Glutamatergic neuron (in vitro differentiated cells): ENCODE measurements around the gene CDK19. TPM values are rescaled to one million over a fixed set of nuclear protein-coding genes. Genes with fewer than 3 reads are reported as not detected.
"Not testable (repeated sequence)": the region's sequence is repeated elsewhere in the genome, so short reads cannot be mapped to it uniquely, and the experiment has no call there.

Experiments
- DNase-seq: peaks from one replicate; pipeline ENCODE4 v3.0.0; 2022
- H3K27ac Mint-ChIP-seq: one replicate; pipeline ENCODE4 v1.8.0; 2020; ENCODE audit warnings: mild to moderate bottlenecking, mixed read lengths, inconsistent platforms; ENCODE audit not compliant: unreplicated experiment
- H3K27me3 Mint-ChIP-seq: one replicate; pipeline ENCODE4 v1.8.0; 2020; ENCODE audit warnings: mild to moderate bottlenecking, moderate library complexity, mixed read lengths, inconsistent platforms; ENCODE audit not compliant: unreplicated experiment
- H3K36me3 Mint-ChIP-seq: one replicate; pipeline ENCODE4 v1.8.0; 2020; ENCODE audit warnings: mild to moderate bottlenecking, mixed read lengths, inconsistent platforms; ENCODE audit not compliant: unreplicated experiment
- H3K4me1 Mint-ChIP-seq: one replicate; pipeline ENCODE4 v1.8.0; 2020; ENCODE audit warnings: mild to moderate bottlenecking, low read depth, mixed read lengths, inconsistent platforms; ENCODE audit not compliant: unreplicated experiment
- H3K4me3 Mint-ChIP-seq: one replicate; pipeline ENCODE4 v1.8.0; 2020; ENCODE audit warnings: mild to moderate bottlenecking, mixed read lengths, inconsistent platforms; ENCODE audit not compliant: unreplicated experiment
- H3K9me3 Mint-ChIP-seq: one replicate; pipeline ENCODE4 v1.8.0; 2020; ENCODE audit warnings: mild to moderate bottlenecking, moderate library complexity, mixed read lengths, inconsistent platforms; ENCODE audit not compliant: unreplicated experiment
- CTCF ChIP-seq: fragments of 200-600 bp; sonication (generic); IDR thresholded peaks from one replicate; pipeline ENCODE4 v1.5.0; 2021; ENCODE audit not compliant: partially characterized antibody, unreplicated experiment
- total RNA-seq: library from RNA; stranded (reverse); fragmentation: NEBNext Ultra II Directional; extraction: Animal tissue kit (Norgen Biotek cat#: 25700); gene quantifications from one replicate; pipeline ENCODE4 v1.2.1, GENCODE V29; 2021; ENCODE audit not compliant: unreplicated experiment

Gene CDK19
- total RNA-seq, 1 donor from 2014 or later: 20.8 TPM

- Mint-ChIP-seq H3K36me3 (no peaks in the 10 kb centered on the region), H3K4me3 (no peak overlapping the region), H3K27me3 (no peaks in the 10 kb centered on the region), H3K4me1 (peaks cover 3% of the 10 kb centered on the region), H3K9me3 (no peaks in the 10 kb centered on the region), H3K27ac (no peak overlapping the region)
- TF ChIP-seq CTCF: no peak
- DNase-seq: no peak
These were observed 225.3 kb downstream of the CDK19 start for GRCh38 chr6:110589865-110590513.

- no peak for DNase-seq
- H3K27me3 Mint-ChIP-seq: no peaks in the 10 kb centered on the region
- no peak overlapping the region for H3K4me3 Mint-ChIP-seq
- H3K4me1 Mint-ChIP-seq: no peaks in the 10 kb centered on the region
- TF ChIP-seq CTCF: no peak
- H3K27ac Mint-ChIP-seq: no peak overlapping the region
- H3K9me3 Mint-ChIP-seq: no peaks in the 10 kb centered on the region
- no peaks in the 10 kb centered on the region for H3K36me3 Mint-ChIP-seq
These were observed 227.9 kb downstream of the CDK19 start for GRCh38 chr6:110587328-110587727.

GRCh38 chr6:110581679-110582078 lies 233.6 kb downstream of the CDK19 start:
- Mint-ChIP-seq H3K9me3 (no peaks in the 10 kb centered on the region), H3K4me1 (no peaks in the 10 kb centered on the region), H3K4me3 (no peak overlapping the region), H3K36me3 (no peaks in the 10 kb centered on the region), H3K27me3 (no peaks in the 10 kb centered on the region), H3K27ac (no peak overlapping the region)
- no peak for DNase-seq
- TF ChIP-seq CTCF: no peak

DNA sequence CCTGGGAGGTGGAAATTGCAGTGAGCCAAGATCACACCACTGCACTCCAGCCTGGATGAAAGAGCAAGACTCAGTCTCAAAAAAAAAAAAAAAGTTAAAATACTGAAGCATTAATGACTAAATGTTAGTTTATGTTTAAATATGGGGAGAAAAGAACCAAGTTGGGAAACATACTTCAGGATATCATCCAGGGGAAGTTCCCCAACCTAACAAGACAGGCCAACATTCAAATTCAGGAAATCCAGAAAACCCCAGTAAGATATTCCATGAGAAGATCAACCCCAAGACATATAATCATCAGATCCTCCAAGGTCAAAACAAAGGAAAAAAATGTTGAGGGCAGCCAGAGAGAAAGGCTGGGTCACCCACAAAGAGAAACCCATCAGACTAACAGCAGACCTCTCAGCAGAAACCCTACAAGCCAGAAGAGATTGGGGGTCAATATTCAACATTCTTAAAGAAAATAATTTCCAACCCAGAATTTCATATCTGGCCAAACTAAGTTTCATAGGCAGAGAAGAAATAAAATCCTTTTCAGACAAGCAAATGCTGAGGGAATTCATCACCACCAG lies 237.6 kb downstream of the CDK19 start:
- H3K27ac Mint-ChIP-seq, H3K4me3 Mint-ChIP-seq, H3K27me3 Mint-ChIP-seq, H3K9me3 Mint-ChIP-seq, H3K36me3 Mint-ChIP-seq, H3K4me1 Mint-ChIP-seq, DNase-seq: not testable (repeated sequence)

- H3K9me3 Mint-ChIP-seq: no peaks in the 10 kb centered on the region
- no peaks in the 10 kb centered on the region for H3K4me1 Mint-ChIP-seq
- DNase-seq: no peak
- H3K27me3 Mint-ChIP-seq: no peaks in the 10 kb centered on the region
- TF ChIP-seq CTCF: no peak
- H3K4me3 Mint-ChIP-seq: no peak overlapping the region
- H3K27ac Mint-ChIP-seq: no peak overlapping the region
- H3K36me3 Mint-ChIP-seq: no peaks in the 10 kb centered on the region
These were observed 239.3 kb downstream of the CDK19 start for GRCh38 chr6:110575925-110576463.
